Thyroid gland (tissue), 4 donors: ENCODE results near the gene CANT1. TPM values are rescaled to one million over a fixed set of nuclear protein-coding genes. Genes with fewer than 3 reads are reported as not detected.

ENCODE experiments used
- DNase-seq, 2 donors: peaks; one replicate each; pipeline ENCODE4 v3.0.0-alpha.2; 2019
- H3K27ac ChIP-seq, 3 donors: fragments of 200-600 bp; sonication (generic); 1 replicate in 2 of 3; 2 replicates in 1 of 3; pipeline ENCODE4 v1.5.1; 2016 to 2019; ENCODE audit warnings: mild to moderate bottlenecking in 1 of 3, moderate library complexity in 1 of 3
- H3K27me3 ChIP-seq: fragments of 200-600 bp; sonication (generic); one replicate; pipeline ENCODE4 v1.5.1; 2019
- H3K36me3 ChIP-seq, 2 donors: fragments of 200-600 bp; sonication (generic); one replicate each; pipeline ENCODE4 v1.5.1; 2016 to 2019
- H3K4me1 ChIP-seq, 2 donors: fragments of 200-600 bp; sonication (generic); one replicate each; pipeline ENCODE4 v1.5.1; 2017 to 2019
- H3K4me3 ChIP-seq, 3 donors: fragments of 200-600 bp; sonication (generic); replicated peaks in 1 of 3; 1 replicate in 2 of 3; 2 replicates in 1 of 3; pipeline ENCODE4 v1.5.1; 2016; ENCODE audit warnings: mild to moderate bottlenecking in 1 of 3
- H3K9me3 ChIP-seq: fragments of 200-600 bp; sonication (generic); one replicate; pipeline ENCODE4 v1.5.1; 2017
- CTCF ChIP-seq, 6 experiments: fragments of 200-600 bp in 3 of 6; fragments of 450-650 bp in 3 of 6; sonication (generic) in 3 of 6; IDR thresholded peaks; one replicate each; pipeline ENCODE4 v1.5.1; 2016 to 2019; ENCODE audit warnings: antibody characterized with exemption in 6 of 6, mild to moderate bottlenecking in 2 of 6, inconsistent platforms in 1 of 6, moderate library complexity in 1 of 6
- POLR2A ChIP-seq, 2 donors: fragments of 450-650 bp; IDR thresholded peaks; one replicate each; pipeline ENCODE4 v1.6.1; 2017; ENCODE audit warnings: antibody characterized with exemption in 2 of 2, mild to moderate bottlenecking in 2 of 2, moderate library complexity in 1 of 2
- WGBS, 2 donors: methylation state at CpG; one replicate each; pipeline ENCODE4 v1.1.5; 2017; 5-methylcytosine and 5-hydroxymethylcytosine counted together
- intact Hi-C: fragments of 100-400 bp; cut with DNase I; formaldehyde crosslinking; loops from one replicate; pipeline ENCODE4 v1.15.1; 2023
- total RNA-seq, 4 donors: library from RNA; depleted of rRNA; stranded (reverse); fragments of >200 nt; gene quantifications; one replicate each; pipeline ENCODE4 v1.2.3, GENCODE V29; 2016

Gene CANT1
- total RNA-seq, 4 donors from 2014 or later: 21.2 to 37.1 (median 27.3) TPM

GRCh38 chr17:79035686-79036085, 26.1 kb upstream of the CANT1 start:
- no peak overlapping the region for H3K27ac ChIP-seq

GRCh38 chr17:79034931-79035485, 25.4 kb upstream of the CANT1 start:
- intact Hi-C loops: no loop called here

More at GRCh38 chr17:79035686-79036085, 26.1 kb upstream of the CANT1 start:
- Histone ChIP-seq H3K36me3 (no peaks in the 10 kb centered on the region), H3K9me3 (no peaks in the 10 kb centered on the region), H3K4me1 (peaks cover 0 to 23% of the 10 kb centered on the region in 2 donors), H3K4me3 (no peak overlapping the region), H3K27me3 (no peaks in the 10 kb centered on the region)
- no peak for DNase-seq
- TF ChIP-seq POLR2A (IDR thresholded peaks at IDR 0.05) (no peak), CTCF (IDR thresholded peaks at IDR 0.05) (no peak)
- intact Hi-C loops: no loop called here
- 90 to 93% methylated on average over 6 of the region's 6 CpGs for WGBS, 2 donors

GRCh38 chr17:79033741-79034501, 24.4 kb upstream of the CANT1 start:
- 67 to 72% methylated on average over 16 to 28 of the region's 28 CpGs for WGBS, 2 donors
- peaks cover 0 to 23% of the 10 kb centered on the region in 2 donors for H3K4me1 ChIP-seq

More at GRCh38 chr17:79034931-79035485, 25.4 kb upstream of the CANT1 start:
- TF ChIP-seq POLR2A (IDR thresholded peaks at IDR 0.05) (no peak), CTCF (IDR thresholded peaks at IDR 0.05) (no peak)
- DNase-seq: no peak
- H3K4me1 ChIP-seq: peaks cover 0 to 23% of the 10 kb centered on the region in 2 donors
- 80% methylated on average over 8 of the region's 8 CpGs for WGBS, 2 donors
- H3K27me3 ChIP-seq: no peaks in the 10 kb centered on the region
- no peak overlapping the region for H3K27ac ChIP-seq
- H3K9me3 ChIP-seq: no peaks in the 10 kb centered on the region
- H3K36me3 ChIP-seq: no peaks in the 10 kb centered on the region
- H3K4me3 ChIP-seq: no peak overlapping the region

GRCh38 chr17:79033046-79033616, 23.6 kb upstream of the CANT1 start:
- Histone ChIP-seq H3K4me3 (no peak overlapping the region), H3K36me3 (no peaks in the 10 kb centered on the region), H3K27ac (no peak overlapping the region), H3K4me1 (peaks cover 0 to 25% of the 10 kb centered on the region in 2 donors), H3K27me3 (no peaks in the 10 kb centered on the region), H3K9me3 (no peaks in the 10 kb centered on the region)
- DNase-seq: no peak
- intact Hi-C loops: no loop called here
- TF ChIP-seq POLR2A (IDR thresholded peaks at IDR 0.05): no peak
- no peak for TF ChIP-seq CTCF (IDR thresholded peaks at IDR 0.05)
- 87 to 92% methylated on average over 9 of the region's 9 CpGs for WGBS, 2 donors

More at GRCh38 chr17:79033741-79034501, 24.4 kb upstream of the CANT1 start:
- Histone ChIP-seq H3K27ac (no peak overlapping the region), H3K27me3 (no peaks in the 10 kb centered on the region), H3K9me3 (no peaks in the 10 kb centered on the region), H3K4me3 (no peak overlapping the region), H3K36me3 (no peaks in the 10 kb centered on the region)
- intact Hi-C loops: no loop called here
- no peak for DNase-seq
- no peak for TF ChIP-seq CTCF (IDR thresholded peaks at IDR 0.05)
- TF ChIP-seq POLR2A (IDR thresholded peaks at IDR 0.05): no peak
